ENCODE data around the gene MUC4. TPM values are rescaled to one million over a fixed set of nuclear protein-coding genes. Genes with fewer than 3 reads are reported as not detected.
"Not testable (repeated sequence)": the region's sequence is repeated elsewhere in the genome, so short reads cannot be mapped to it uniquely, and the experiment has no call there.

The MUC4 gene
- total and polyA plus RNA-seq, 4 donors: 0.59 to 6.3 (median 2.0) TPM

DNA sequence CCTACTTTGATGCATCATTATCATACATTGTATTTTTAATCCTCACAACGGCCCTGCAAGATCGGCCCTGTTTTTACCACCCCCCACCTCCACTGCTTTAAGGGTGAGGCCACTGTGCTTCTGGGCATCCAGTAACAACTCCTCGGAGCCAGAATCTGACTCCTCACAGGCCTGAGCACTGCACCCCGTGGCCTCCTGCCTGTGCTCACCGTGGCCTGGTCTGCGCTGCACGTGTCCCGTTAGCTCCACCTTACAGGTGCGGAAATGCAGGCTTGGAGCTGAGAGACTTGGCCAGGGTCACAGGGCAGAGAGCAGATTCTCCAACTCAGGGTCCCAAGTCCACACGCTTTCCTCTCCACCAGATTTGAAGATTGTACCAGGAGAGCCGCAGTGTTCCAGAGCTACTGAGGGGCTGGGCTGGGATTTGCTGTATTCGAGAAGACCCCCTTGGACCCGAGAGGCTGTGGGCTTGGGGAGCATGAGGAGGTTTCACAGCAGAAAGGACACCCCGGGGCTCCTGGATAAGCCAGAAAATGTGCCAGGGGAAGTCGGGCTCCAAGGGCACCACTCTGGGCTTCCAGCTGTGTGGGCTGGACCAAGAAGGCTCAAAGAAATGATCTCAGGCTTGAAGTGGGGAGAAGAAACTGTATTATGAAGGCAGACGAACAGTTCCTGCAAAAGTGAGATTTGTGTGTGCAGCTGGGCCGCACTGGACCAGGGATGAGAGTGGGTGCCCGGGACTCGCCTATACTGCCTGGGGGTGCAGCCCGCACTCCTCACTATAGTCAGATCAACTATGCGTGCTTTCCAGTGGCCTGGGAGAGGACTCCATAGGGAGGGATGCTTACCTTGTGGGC, 89.4 kb downstream of the MUC4 start:
- H3K9me3 ChIP-seq (ENCODE audit: control insufficient read depth, insufficient read depth, low read length); DNase-seq (ENCODE audit: low read depth in 4 of 6, low spot score in 6 of 6); H3K36me3 ChIP-seq (ENCODE audit: control insufficient read depth, insufficient read depth, low read length); H3K4me1 ChIP-seq (ENCODE audit: control insufficient read depth, insufficient read depth, low read length); H3K4me3 ChIP-seq (ENCODE audit: low read depth, low read length); H3K27me3 ChIP-seq (ENCODE audit: control insufficient read depth, insufficient read depth, low read length); H3K27ac ChIP-seq (ENCODE audit: low read depth, low read length): not testable (repeated sequence)
- 100% methylated on average over 4 of the region's 21 CpGs for WGBS (ENCODE audit: insufficient coverage)

GRCh38 chr3:195720831-195721506, 90.8 kb downstream of the MUC4 start, which contains the start of gene MUC20:
MUC20 (plus strand) TSS chr3:195720978; CDS start chr3:195721008, 30 bp downstream.
- not testable (repeated sequence) for H3K9me3 ChIP-seq (ENCODE audit: control insufficient read depth, insufficient read depth, low read length); H3K27ac ChIP-seq (ENCODE audit: low read depth, low read length); H3K36me3 ChIP-seq (ENCODE audit: control insufficient read depth, insufficient read depth, low read length); DNase-seq (ENCODE audit: low read depth in 4 of 6, low spot score in 6 of 6); H3K4me1 ChIP-seq (ENCODE audit: control insufficient read depth, insufficient read depth, low read length); H3K27me3 ChIP-seq (ENCODE audit: control insufficient read depth, insufficient read depth, low read length); H3K4me3 ChIP-seq (ENCODE audit: low read depth, low read length)
- 69% methylated on average over 5 of the region's 16 CpGs for WGBS (ENCODE audit: insufficient coverage)

DNA sequence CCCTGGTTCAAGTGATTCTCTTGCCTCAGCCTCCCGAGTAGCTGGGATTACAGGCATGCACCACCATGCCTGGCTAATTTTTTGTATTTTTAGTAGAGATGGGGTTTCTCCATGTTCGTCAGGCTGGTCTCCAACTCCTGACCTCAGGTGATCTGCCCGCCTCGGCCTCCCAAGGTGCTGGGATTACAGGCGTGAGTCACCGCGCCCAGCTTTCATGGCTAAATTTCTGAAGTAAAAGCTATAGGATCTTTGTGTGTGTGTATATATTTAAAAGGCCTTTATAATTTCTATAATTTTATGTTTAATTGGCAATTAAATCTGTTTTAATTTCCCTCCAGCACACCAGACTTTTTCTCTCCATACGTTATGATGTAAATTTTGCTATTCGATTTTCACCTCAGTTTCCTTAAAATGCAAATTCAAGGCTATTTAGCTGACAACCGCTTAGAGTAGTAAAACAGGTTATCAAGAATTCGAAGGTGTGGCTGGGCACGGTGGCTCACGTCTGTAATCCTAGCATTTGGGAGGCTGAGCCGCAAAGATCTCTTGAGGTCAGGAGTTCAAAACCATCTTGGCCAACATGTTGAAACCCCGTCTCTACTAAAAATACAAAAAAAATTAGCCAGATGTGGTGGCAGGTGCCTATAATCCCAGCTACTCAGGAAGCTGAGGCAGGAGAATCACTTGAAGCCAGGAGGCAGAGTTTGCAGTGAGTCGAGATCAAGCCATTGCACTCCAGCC, 92.0 kb downstream of the MUC4 start:
- H3K27ac ChIP-seq (ENCODE audit: low read depth, low read length); H3K27me3 ChIP-seq (ENCODE audit: control insufficient read depth, insufficient read depth, low read length); H3K4me1 ChIP-seq (ENCODE audit: control insufficient read depth, insufficient read depth, low read length); H3K9me3 ChIP-seq (ENCODE audit: control insufficient read depth, insufficient read depth, low read length); H3K4me3 ChIP-seq (ENCODE audit: low read depth, low read length); DNase-seq (ENCODE audit: low read depth in 4 of 6, low spot score in 6 of 6): not testable (repeated sequence)
- WGBS (ENCODE audit: insufficient coverage): 90% methylated on average over 12 of the region's 16 CpGs
- peaks cover 19% of the 10 kb centered on the region for H3K36me3 ChIP-seq (ENCODE audit: control insufficient read depth, insufficient read depth, low read length)

DNA sequence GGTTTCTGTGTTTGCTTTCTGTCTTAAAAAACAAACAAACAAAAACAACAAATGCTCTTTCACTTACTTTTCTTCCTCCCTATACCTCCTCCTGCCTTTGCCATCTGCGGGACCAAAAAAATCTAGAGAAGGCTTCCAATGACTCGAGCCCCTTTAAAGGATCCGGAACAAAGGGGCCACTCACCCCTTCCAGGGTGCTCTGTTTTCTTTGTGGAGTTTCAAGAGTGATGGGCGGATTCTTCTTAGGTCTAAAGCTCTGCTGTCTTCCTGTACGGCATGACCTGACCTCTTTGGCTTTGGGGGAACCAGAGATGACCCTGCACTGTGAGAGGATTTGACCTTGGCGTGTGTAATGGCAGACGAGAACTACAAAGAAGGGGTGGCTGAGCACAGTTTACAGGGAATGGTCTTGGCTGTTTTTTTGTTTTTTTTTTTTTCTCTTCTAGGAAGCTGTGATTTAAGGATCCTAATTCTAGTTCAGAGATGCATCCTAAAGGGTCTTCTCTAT, 93.2 kb downstream of the MUC4 start:
- Histone ChIP-seq H3K4me1 (ENCODE audit: control insufficient read depth, insufficient read depth, low read length) (peaks cover 4% of the 10 kb centered on the region), H3K27me3 (ENCODE audit: control insufficient read depth, insufficient read depth, low read length) (no peaks in the 10 kb centered on the region), H3K27ac (ENCODE audit: low read depth, low read length) (no peak overlapping the region), H3K4me3 (ENCODE audit: low read depth, low read length) (no peak overlapping the region), H3K36me3 (ENCODE audit: control insufficient read depth, insufficient read depth, low read length) (peaks cover 25% of the 10 kb centered on the region), H3K9me3 (ENCODE audit: control insufficient read depth, insufficient read depth, low read length) (no peaks in the 10 kb centered on the region)
- 21% methylated on average over 7 of the region's 7 CpGs for WGBS (ENCODE audit: insufficient coverage)
- peak in 1 of 6 donors; percentile 32 for DNase-seq (ENCODE audit: low read depth in 4 of 6, low spot score in 6 of 6)

DNA sequence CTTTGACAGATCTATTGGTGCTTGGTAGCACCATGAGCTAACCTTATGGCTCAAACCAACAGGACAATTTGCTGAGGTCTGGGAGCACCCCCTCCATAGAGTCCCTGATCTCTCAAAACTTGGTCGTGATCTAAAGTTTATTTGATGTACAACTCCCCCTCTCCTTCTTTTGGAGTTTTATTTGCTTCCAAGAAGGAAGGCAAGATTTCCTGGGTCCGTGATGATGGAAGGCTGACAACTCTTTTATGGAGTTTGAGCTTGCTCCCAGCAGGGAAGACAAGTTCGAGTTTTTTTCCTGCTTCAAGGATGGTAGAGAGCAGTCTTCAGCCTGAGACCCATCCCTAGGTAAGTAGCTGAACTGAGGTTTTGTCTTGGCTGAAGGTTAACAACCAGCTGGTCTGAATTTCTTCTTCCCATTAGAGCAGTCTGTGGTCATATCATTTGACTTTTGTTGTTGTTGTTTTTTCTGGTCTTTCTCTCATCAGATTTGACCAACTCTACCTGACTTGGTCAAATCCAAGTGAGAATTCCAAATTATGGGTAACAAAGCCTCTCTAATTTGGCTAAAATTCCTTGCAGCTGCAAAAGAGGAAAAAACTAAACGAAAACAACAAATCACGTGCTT, 93.8 kb downstream of the MUC4 start:
- Histone ChIP-seq H3K27ac (ENCODE audit: low read depth, low read length) (no peak overlapping the region), H3K4me1 (ENCODE audit: control insufficient read depth, insufficient read depth, low read length) (peaks cover 4% of the 10 kb centered on the region), H3K36me3 (ENCODE audit: control insufficient read depth, insufficient read depth, low read length) (peaks cover 29% of the 10 kb centered on the region), H3K27me3 (ENCODE audit: control insufficient read depth, insufficient read depth, low read length) (no peaks in the 10 kb centered on the region), H3K9me3 (ENCODE audit: control insufficient read depth, insufficient read depth, low read length) (no peaks in the 10 kb centered on the region), H3K4me3 (ENCODE audit: low read depth, low read length) (no peak overlapping the region)
- DNase-seq (ENCODE audit: low read depth in 4 of 6, low spot score in 6 of 6): no peak
- 58% methylated on average over 4 of the region's 5 CpGs for WGBS (ENCODE audit: insufficient coverage)

GRCh38 chr3:195717416-195717815, 94.3 kb downstream of the MUC4 start:
- Histone ChIP-seq H3K9me3 (ENCODE audit: control insufficient read depth, insufficient read depth, low read length) (no peaks in the 10 kb centered on the region), H3K27ac (ENCODE audit: low read depth, low read length) (no peak overlapping the region)
- 73% methylated on average over 9 of the region's 9 CpGs for WGBS (ENCODE audit: insufficient coverage)

DNA sequence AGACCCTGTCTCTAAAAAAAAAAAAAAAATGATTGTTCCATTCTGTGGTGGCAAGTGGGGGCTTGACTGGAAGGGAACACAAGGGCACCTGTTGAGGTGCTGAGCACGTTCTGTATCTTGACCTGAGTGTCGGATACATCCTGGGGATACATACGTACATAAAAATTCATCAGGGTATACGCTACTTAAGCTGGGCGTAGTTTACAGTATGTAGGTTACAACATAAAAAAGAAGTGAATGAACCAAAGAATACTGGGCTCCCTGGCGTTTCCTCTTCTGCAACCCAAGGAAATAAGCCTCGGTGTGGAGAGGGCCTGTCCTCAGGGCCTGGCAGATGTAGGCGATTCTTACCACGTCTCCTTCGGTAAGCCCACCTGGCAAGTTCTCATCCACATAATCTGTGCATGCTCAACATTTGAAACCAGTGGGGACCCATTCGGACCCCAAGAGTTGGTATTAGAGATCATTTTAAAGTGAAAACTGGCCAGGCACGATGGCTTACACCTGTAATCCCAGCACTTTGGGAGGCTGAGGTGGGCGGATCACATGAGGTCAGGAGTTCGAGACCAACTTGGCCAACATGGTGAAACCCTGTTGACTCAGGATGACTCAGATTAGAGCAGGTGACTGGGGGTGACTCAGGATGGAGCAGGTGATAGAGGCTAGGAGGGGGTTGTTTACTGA, 96.0 kb downstream of the MUC4 start:
- Histone ChIP-seq H3K4me3 (ENCODE audit: low read depth, low read length) (no peak overlapping the region), H3K4me1 (ENCODE audit: control insufficient read depth, insufficient read depth, low read length) (peaks cover 2% of the 10 kb centered on the region), H3K9me3 (ENCODE audit: control insufficient read depth, insufficient read depth, low read length) (no peaks in the 10 kb centered on the region), H3K36me3 (ENCODE audit: control insufficient read depth, insufficient read depth, low read length) (peaks cover 44% of the 10 kb centered on the region), H3K27me3 (ENCODE audit: control insufficient read depth, insufficient read depth, low read length) (no peaks in the 10 kb centered on the region), H3K27ac (ENCODE audit: low read depth, low read length) (no peak overlapping the region)
- 86% methylated on average over 14 of the region's 14 CpGs for WGBS (ENCODE audit: insufficient coverage)
- no peak for DNase-seq (ENCODE audit: low read depth in 4 of 6, low spot score in 6 of 6)

More at GRCh38 chr3:195717416-195717815, 94.3 kb downstream of the MUC4 start:
- DNase-seq (ENCODE audit: low read depth in 4 of 6, low spot score in 6 of 6): no peak
- peaks cover 33% of the 10 kb centered on the region for H3K36me3 ChIP-seq (ENCODE audit: control insufficient read depth, insufficient read depth, low read length)
- no peak overlapping the region for H3K4me3 ChIP-seq (ENCODE audit: low read depth, low read length)
- no peaks in the 10 kb centered on the region for H3K27me3 ChIP-seq (ENCODE audit: control insufficient read depth, insufficient read depth, low read length)
- H3K4me1 ChIP-seq (ENCODE audit: control insufficient read depth, insufficient read depth, low read length): peaks cover 4% of the 10 kb centered on the region

GRCh38 chr3:195715134-195715533, 96.6 kb downstream of the MUC4 start:
- H3K4me3 ChIP-seq (ENCODE audit: low read depth, low read length): no peak overlapping the region
- WGBS (ENCODE audit: insufficient coverage): 80% methylated on average over 3 of the region's 4 CpGs
- no peak overlapping the region for H3K27ac ChIP-seq (ENCODE audit: low read depth, low read length)
- peaks cover 43% of the 10 kb centered on the region for H3K36me3 ChIP-seq (ENCODE audit: control insufficient read depth, insufficient read depth, low read length)
- no peaks in the 10 kb centered on the region for H3K4me1 ChIP-seq (ENCODE audit: control insufficient read depth, insufficient read depth, low read length)
- H3K9me3 ChIP-seq (ENCODE audit: control insufficient read depth, insufficient read depth, low read length): no peaks in the 10 kb centered on the region
- no peak for DNase-seq (ENCODE audit: low read depth in 4 of 6, low spot score in 6 of 6)
- H3K27me3 ChIP-seq (ENCODE audit: control insufficient read depth, insufficient read depth, low read length): no peaks in the 10 kb centered on the region

All from spinal cord (tissue), 10 donors.